HEK293 (cell line): ENCODE results near the gene URM1.
A peak's percentile ranks its signal among the peaks of the same experiment; 100 is the strongest.

Experiments used
- CTCF ChIA-PET: fragments of 350-600 bp; formaldehyde crosslinking; extraction: SDS; loops from one replicate; lab custom pipeline; 2021; ENCODE audit warnings: antibody characterized with exemption; lab: Yijun Ruan, JAX
- POLR2A ChIA-PET: fragments of 300-600 bp; formaldehyde crosslinking; extraction: SDS; loops from one replicate; lab custom pipeline; 2020; ENCODE audit warnings: antibody characterized with exemption, inconsistent platforms; lab: Yijun Ruan, JAX
- H3K27ac ChIP-seq: fragments of 200-500 bp; sonication (Bioruptor generic); 2 replicates; pipeline ENCODE4 v1.5.1; 2014; ENCODE audit warnings: low read depth, low read length, control low read depth, inconsistent platforms; ENCODE audit errors: extremely low read depth
- H3K36me3 ChIP-seq, 2 experiments: fragments of 200-500 bp in 1 of 2; sonication (Bioruptor generic) in 1 of 2; 1 replicate in 1 of 2; 2 replicates in 1 of 2; pipeline ENCODE4 v1.5.1; 2014 to 2017; ENCODE audit warnings: inconsistent platforms in 2 of 2, low read length in 2 of 2; ENCODE audit not compliant: control insufficient read depth in 2 of 2, insufficient read depth in 1 of 2
- H3K4me1 ChIP-seq: fragments of 200-500 bp; sonication (Bioruptor generic); 2 replicates; pipeline ENCODE4 v1.5.1; 2014; ENCODE audit warnings: mild to moderate bottlenecking, low read length, inconsistent platforms; ENCODE audit not compliant: control insufficient read depth, insufficient read depth
- H3K4me3 ChIP-seq: 2 replicates; pipeline ENCODE4 v1.5.1; 2011; ENCODE audit warnings: low read depth, mild to moderate bottlenecking, control low read depth, low read length, moderate library complexity
- H3K9me3 ChIP-seq: fragments of 200-500 bp; sonication (Bioruptor generic); 2 replicates; pipeline ENCODE4 v1.5.1; 2014; ENCODE audit warnings: low read depth, low read length, inconsistent platforms; ENCODE audit not compliant: control insufficient read depth, insufficient read depth
- WT1 ChIP-seq: fragments of 450-650 bp; formaldehyde crosslinking; IDR thresholded peaks from 2 replicates; pipeline ENCODE4 v1.5.1; 2016; ENCODE audit warnings: missing biosample characterization, missing genetic modification characterization
- ZNF157 ChIP-seq: fragments of 450-650 bp; formaldehyde crosslinking; IDR thresholded peaks from 2 replicates; pipeline ENCODE4 v1.5.1; 2016; ENCODE audit warnings: missing biosample characterization, missing genetic modification characterization
- ZNF23 ChIP-seq: fragments of 450-650 bp; formaldehyde crosslinking; IDR thresholded peaks from 2 replicates; pipeline ENCODE4 v1.5.1; 2016; ENCODE audit warnings: missing biosample characterization, missing genetic modification characterization, borderline replicate concordance
- ZNF350 ChIP-seq: fragments of 450-650 bp; formaldehyde crosslinking; IDR thresholded peaks from 2 replicates; pipeline ENCODE4 v1.5.0; 2017; ENCODE audit warnings: missing biosample characterization, mild to moderate bottlenecking, missing genetic modification characterization
- ZNF426 ChIP-seq: fragments of 450-650 bp; formaldehyde crosslinking; IDR thresholded peaks from 2 replicates; pipeline ENCODE4 v1.5.1; 2017; ENCODE audit warnings: missing biosample characterization, missing genetic modification characterization, mild to moderate bottlenecking, inconsistent platforms, moderate library complexity
- ZNF548 ChIP-seq: fragments of 450-650 bp; formaldehyde crosslinking; IDR thresholded peaks from 2 replicates; pipeline ENCODE4 v1.5.1; 2016; ENCODE audit warnings: missing biosample characterization, missing genetic modification characterization
- ZNF585B ChIP-seq: fragments of 450-650 bp; formaldehyde crosslinking; IDR thresholded peaks from 2 replicates; pipeline ENCODE4 v1.5.1; 2016; ENCODE audit warnings: missing biosample characterization, missing genetic modification characterization
- ZNF747 ChIP-seq: fragments of 450-650 bp; formaldehyde crosslinking; IDR thresholded peaks from 2 replicates; pipeline ENCODE4 v1.5.1; 2016; ENCODE audit warnings: missing biosample characterization, missing genetic modification characterization
- ZNF776 ChIP-seq: fragments of 450-650 bp; formaldehyde crosslinking; IDR thresholded peaks from 2 replicates; pipeline ENCODE4 v1.5.0; 2017; ENCODE audit warnings: missing biosample characterization, missing genetic modification characterization, borderline replicate concordance
- TF ChIP-seq, protein P1 (sequence below): fragments of 450-650 bp; formaldehyde crosslinking; IDR thresholded peaks from 2 replicates; pipeline ENCODE4 v1.5.1; 2016; ENCODE audit warnings: missing biosample characterization, missing genetic modification characterization
- TF ChIP-seq, protein P2 (sequence below): fragments of 450-650 bp; formaldehyde crosslinking; IDR thresholded peaks from 2 replicates; pipeline ENCODE4 v1.5.1; 2016; ENCODE audit warnings: missing biosample characterization, missing genetic modification characterization
- TF ChIP-seq, protein P3 (sequence below): fragments of 450-650 bp; formaldehyde crosslinking; IDR thresholded peaks from 2 replicates; pipeline ENCODE4 v1.5.1; 2016; ENCODE audit warnings: missing biosample characterization, missing genetic modification characterization
- TF ChIP-seq, protein P4 (sequence below): fragments of 450-650 bp; formaldehyde crosslinking; IDR thresholded peaks from 2 replicates; pipeline ENCODE4 v1.5.1; 2016; ENCODE audit warnings: missing biosample characterization, missing genetic modification characterization
- TF ChIP-seq, protein P5 (sequence below): fragments of 450-650 bp; formaldehyde crosslinking; IDR thresholded peaks from 2 replicates; pipeline ENCODE4 v1.5.1; 2016; ENCODE audit warnings: missing biosample characterization, missing genetic modification characterization, borderline replicate concordance
- TF ChIP-seq, protein P6 (sequence below): fragments of 450-650 bp; formaldehyde crosslinking; IDR thresholded peaks from 2 replicates; pipeline ENCODE4 v1.5.1; 2017; ENCODE audit warnings: missing biosample characterization, missing genetic modification characterization
- TF ChIP-seq, protein P7 (sequence below): fragments of 450-650 bp; formaldehyde crosslinking; IDR thresholded peaks from 2 replicates; pipeline ENCODE4 v1.5.1; 2016; ENCODE audit warnings: missing biosample characterization, missing genetic modification characterization

Gene URM1

DNA sequence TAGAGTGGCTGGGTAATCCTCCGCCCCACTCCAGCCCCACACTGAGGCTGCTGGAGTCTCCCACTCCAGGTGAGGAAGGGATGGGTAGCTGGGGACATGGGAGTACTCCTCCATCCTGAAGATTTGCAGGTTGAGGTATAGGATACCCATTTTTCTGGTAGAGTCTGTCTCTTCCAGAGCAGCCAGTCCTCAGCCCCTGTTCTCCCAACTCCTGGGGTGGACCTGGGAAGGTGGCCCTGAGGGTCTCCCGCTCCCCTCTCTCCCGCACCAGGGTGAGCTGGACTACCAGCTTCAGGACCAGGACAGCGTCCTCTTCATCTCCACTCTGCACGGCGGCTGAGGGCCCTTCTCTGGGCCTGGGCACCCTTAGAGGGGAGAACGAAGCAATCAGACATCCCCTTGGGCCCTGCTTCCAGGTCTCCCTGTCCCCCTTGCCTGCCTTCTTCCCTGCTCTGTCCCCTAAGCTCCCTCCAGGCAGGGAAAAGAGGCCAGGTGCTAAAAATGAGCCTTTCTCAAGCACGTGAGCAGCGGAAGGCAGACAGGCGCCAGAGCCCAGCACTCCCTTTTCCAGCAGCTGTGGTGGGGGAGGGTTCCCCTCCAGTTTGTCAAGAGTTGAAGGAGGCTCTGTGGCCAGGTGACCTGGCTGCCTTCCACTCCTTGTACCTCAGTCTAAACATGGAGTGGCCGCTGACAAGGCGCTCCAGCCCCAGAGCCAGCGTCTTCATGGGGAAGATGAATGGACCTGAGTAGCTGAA lies 18.4 kb downstream of the URM1 start:
- H3K4me1 ChIP-seq: no peaks in the 10 kb centered on the region
- POLR2A ChIA-PET: interaction anchor here (0.6 to 1.7 kb wide), 2 partner anchors 18 to 413 kb away, joined by 3 to 8 read pairs; partner anchors contain the start of gene URM1
- peaks cover 0 to 55% of the 10 kb centered on the region in 2 experiments; a peak in 1 of 3 replicates for H3K36me3 ChIP-seq
- H3K27ac ChIP-seq: no peak overlapping the region
- TF ChIP-seq ZNF585B (no peak), ZNF776 (no peak), ZNF350 (no peak), ZNF157 (tag by site-specific recombination) (no peak), ZNF426 (tag by site-specific recombination) (no peak), ZNF548 (tag by site-specific recombination) (no peak), WT1 (tag by site-specific recombination) (peak; percentile 60; the same call in 1 of the 2 replicates), ZNF747 (no peak), ZNF23 (tag by site-specific recombination) (no peak)
- TF ChIP-seq, protein P1, sequence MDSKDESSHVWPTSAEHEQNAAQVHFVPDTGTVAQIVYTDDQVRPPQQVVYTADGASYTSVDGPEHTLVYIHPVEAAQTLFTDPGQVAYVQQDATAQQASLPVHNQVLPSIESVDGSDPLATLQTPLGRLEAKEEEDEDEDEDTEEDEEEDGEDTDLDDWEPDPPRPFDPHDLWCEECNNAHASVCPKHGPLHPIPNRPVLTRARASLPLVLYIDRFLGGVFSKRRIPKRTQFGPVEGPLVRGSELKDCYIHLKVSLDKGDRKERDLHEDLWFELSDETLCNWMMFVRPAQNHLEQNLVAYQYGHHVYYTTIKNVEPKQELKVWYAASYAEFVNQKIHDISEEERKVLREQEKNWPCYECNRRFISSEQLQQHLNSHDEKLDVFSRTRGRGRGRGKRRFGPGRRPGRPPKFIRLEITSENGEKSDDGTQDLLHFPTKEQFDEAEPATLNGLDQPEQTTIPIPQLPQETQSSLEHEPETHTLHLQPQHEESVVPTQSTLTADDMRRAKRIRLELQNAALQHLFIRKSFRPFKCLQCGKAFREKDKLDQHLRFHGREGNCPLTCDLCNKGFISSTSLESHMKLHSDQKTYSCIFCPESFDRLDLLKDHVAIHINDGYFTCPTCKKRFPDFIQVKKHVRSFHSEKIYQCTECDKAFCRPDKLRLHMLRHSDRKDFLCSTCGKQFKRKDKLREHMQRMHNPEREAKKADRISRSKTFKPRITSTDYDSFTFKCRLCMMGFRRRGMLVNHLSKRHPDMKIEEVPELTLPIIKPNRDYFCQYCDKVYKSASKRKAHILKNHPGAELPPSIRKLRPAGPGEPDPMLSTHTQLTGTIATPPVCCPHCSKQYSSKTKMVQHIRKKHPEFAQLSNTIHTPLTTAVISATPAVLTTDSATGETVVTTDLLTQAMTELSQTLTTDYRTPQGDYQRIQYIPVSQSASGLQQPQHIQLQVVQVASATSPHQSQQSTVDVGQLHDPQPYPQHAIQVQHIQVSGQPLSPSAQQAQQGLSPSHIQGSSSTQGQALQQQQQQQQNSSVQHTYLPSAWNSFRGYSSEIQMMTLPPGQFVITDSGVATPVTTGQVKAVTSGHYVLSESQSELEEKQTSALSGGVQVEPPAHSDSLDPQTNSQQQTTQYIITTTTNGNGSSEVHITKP (tag by site-specific recombination): peak; percentile 65
- TF ChIP-seq, protein P2, sequence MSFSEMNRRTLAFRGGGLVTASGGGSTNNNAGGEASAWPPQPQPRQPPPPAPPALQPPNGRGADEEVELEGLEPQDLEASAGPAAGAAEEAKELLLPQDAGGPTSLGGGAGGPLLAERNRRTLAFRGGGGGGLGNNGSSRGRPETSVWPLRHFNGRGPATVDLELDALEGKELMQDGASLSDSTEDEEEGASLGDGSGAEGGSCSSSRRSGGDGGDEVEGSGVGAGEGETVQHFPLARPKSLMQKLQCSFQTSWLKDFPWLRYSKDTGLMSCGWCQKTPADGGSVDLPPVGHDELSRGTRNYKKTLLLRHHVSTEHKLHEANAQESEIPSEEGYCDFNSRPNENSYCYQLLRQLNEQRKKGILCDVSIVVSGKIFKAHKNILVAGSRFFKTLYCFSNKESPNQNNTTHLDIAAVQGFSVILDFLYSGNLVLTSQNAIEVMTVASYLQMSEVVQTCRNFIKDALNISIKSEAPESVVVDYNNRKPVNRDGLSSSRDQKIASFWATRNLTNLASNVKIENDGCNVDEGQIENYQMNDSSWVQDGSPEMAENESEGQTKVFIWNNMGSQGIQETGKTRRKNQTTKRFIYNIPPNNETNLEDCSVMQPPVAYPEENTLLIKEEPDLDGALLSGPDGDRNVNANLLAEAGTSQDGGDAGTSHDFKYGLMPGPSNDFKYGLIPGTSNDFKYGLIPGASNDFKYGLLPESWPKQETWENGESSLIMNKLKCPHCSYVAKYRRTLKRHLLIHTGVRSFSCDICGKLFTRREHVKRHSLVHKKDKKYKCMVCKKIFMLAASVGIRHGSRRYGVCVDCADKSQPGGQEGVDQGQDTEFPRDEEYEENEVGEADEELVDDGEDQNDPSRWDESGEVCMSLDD (tag by site-specific recombination): no peak
- TF ChIP-seq, protein P3, sequence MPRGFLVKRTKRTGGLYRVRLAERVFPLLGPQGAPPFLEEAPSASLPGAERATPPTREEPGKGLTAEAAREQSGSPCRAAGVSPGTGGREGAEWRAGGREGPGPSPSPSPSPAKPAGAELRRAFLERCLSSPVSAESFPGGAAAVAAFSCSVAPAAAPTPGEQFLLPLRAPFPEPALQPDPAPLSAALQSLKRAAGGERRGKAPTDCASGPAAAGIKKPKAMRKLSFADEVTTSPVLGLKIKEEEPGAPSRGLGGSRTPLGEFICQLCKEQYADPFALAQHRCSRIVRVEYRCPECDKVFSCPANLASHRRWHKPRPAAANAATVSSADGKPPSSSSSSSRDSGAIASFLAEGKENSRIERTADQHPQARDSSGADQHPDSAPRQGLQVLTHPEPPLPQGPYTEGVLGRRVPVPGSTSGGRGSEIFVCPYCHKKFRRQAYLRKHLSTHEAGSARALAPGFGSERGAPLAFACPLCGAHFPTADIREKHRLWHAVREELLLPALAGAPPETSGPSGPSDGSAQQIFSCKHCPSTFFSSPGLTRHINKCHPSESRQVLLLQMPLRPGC: no peak
- TF ChIP-seq, protein P4, sequence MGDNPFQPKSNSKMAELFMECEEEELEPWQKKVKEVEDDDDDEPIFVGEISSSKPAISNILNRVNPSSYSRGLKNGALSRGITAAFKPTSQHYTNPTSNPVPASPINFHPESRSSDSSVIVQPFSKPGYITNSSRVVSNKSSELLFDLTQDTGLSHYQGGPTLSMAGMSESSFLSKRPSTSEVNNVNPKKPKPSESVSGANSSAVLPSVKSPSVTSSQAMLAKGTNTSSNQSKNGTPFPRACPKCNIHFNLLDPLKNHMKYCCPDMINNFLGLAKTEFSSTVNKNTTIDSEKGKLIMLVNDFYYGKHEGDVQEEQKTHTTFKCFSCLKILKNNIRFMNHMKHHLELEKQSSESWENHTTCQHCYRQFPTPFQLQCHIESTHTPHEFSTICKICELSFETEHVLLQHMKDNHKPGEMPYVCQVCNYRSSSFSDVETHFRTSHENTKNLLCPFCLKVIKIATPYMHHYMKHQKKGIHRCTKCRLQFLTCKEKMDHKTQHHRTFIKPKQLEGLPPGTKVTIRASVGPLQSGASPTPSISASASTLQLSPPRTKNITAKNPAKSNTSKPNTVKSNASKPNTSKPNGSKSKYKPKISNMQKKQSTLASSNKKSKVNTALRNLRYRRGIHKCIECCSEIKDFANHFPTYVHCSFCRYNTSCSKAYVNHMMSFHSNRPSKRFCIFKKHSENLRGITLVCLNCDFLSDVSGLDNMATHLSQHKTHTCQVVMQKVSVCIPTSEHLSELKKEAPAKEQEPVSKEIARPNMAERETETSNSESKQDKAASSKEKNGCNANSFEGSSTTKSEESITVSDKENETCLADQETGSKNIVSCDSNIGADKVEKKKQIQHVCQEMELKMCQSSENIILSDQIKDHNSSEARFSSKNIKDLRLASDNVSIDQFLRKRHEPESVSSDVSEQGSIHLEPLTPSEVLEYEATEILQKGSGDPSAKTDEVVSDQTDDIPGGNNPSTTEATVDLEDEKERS (tag by site-specific recombination): no peak
- TF ChIP-seq, protein P5, sequence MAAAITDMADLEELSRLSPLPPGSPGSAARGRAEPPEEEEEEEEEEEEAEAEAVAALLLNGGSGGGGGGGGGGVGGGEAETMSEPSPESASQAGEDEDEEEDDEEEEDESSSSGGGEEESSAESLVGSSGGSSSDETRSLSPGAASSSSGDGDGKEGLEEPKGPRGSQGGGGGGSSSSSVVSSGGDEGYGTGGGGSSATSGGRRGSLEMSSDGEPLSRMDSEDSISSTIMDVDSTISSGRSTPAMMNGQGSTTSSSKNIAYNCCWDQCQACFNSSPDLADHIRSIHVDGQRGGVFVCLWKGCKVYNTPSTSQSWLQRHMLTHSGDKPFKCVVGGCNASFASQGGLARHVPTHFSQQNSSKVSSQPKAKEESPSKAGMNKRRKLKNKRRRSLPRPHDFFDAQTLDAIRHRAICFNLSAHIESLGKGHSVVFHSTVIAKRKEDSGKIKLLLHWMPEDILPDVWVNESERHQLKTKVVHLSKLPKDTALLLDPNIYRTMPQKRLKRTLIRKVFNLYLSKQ (tag by site-specific recombination): no peak
- TF ChIP-seq, protein P6, sequence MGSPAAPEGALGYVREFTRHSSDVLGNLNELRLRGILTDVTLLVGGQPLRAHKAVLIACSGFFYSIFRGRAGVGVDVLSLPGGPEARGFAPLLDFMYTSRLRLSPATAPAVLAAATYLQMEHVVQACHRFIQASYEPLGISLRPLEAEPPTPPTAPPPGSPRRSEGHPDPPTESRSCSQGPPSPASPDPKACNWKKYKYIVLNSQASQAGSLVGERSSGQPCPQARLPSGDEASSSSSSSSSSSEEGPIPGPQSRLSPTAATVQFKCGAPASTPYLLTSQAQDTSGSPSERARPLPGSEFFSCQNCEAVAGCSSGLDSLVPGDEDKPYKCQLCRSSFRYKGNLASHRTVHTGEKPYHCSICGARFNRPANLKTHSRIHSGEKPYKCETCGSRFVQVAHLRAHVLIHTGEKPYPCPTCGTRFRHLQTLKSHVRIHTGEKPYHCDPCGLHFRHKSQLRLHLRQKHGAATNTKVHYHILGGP (tag by site-specific recombination): no peak
- TF ChIP-seq, protein P7, sequence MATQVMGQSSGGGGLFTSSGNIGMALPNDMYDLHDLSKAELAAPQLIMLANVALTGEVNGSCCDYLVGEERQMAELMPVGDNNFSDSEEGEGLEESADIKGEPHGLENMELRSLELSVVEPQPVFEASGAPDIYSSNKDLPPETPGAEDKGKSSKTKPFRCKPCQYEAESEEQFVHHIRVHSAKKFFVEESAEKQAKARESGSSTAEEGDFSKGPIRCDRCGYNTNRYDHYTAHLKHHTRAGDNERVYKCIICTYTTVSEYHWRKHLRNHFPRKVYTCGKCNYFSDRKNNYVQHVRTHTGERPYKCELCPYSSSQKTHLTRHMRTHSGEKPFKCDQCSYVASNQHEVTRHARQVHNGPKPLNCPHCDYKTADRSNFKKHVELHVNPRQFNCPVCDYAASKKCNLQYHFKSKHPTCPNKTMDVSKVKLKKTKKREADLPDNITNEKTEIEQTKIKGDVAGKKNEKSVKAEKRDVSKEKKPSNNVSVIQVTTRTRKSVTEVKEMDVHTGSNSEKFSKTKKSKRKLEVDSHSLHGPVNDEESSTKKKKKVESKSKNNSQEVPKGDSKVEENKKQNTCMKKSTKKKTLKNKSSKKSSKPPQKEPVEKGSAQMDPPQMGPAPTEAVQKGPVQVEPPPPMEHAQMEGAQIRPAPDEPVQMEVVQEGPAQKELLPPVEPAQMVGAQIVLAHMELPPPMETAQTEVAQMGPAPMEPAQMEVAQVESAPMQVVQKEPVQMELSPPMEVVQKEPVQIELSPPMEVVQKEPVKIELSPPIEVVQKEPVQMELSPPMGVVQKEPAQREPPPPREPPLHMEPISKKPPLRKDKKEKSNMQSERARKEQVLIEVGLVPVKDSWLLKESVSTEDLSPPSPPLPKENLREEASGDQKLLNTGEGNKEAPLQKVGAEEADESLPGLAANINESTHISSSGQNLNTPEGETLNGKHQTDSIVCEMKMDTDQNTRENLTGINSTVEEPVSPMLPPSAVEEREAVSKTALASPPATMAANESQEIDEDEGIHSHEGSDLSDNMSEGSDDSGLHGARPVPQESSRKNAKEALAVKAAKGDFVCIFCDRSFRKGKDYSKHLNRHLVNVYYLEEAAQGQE: peak; percentile 75
- TF ChIP-seq, all 188 proteins: peak for 3
- Histone ChIP-seq H3K9me3 (no peaks in the 10 kb centered on the region), H3K4me3 (no peak overlapping the region)
- CTCF ChIA-PET: interaction anchor here (0.7 kb wide), 2 partner anchors 27 to 197 kb away, joined by 3 read pairs; no protein-coding TSS in a partner anchor
